Upper lobe of right lung (tissue), 1 donor: ENCODE results near the gene UGGT2. TPM values are rescaled to one million over a fixed set of nuclear protein-coding genes. Genes with fewer than 3 reads are reported as not detected.

Source experiments
- ATAC-seq: fragments of 200-7000 bp; cut with Tn5 transposase; one replicate; pipeline ENCODE4 v1.9.1; 2020; ENCODE audit warnings: mild to moderate bottlenecking, moderate library complexity
- DNase-seq: peaks from one replicate; pipeline ENCODE4 v3.0.0-alpha.2; 2020
- H3K27ac ChIP-seq: fragments of 200-600 bp; one replicate; pipeline ENCODE4 v1.8.0; 2022
- H3K27me3 ChIP-seq: fragments of 200-600 bp; one replicate; pipeline ENCODE4 v1.8.0; 2022; ENCODE audit warnings: mild to moderate bottlenecking
- H3K36me3 ChIP-seq: fragments of 200-600 bp; one replicate; pipeline ENCODE4 v1.8.0; 2022
- H3K4me1 ChIP-seq: fragments of 200-600 bp; one replicate; pipeline ENCODE4 v1.8.0; 2022
- H3K4me3 ChIP-seq: fragments of 200-600 bp; one replicate; pipeline ENCODE4 v1.8.0; 2022; ENCODE audit warnings: mild to moderate bottlenecking
- H3K9me3 ChIP-seq: fragments of 200-600 bp; one replicate; pipeline ENCODE4 v1.8.0; 2022
- CTCF ChIP-seq: fragments of 200-600 bp; IDR thresholded peaks from one replicate; pipeline ENCODE4 v1.8.0; 2022; ENCODE audit warnings: antibody characterized with exemption
- intact Hi-C: fragments of 100-400 bp; cut with DNase I; formaldehyde crosslinking; loops from one replicate; pipeline ENCODE4 v1.11.0; 2022
- total RNA-seq: library from RNA; stranded (reverse); fragmentation: NEBNext Ultra II Directional; extraction: Animal tissue kit (Norgen Biotek cat#: 25700); gene quantifications from one replicate; pipeline ENCODE4 v1.2.1, GENCODE V29; 2021
- donor health status: DM: no; HTN: yes; CAD: no; lungs with severe emphysema.

The UGGT2 gene
- total RNA-seq, 1 donor from 2014 or later = 21.7 TPM

GRCh38 chr13:96081888-96082287, 28.7 kb upstream of the UGGT2 start:
- no peaks in the 10 kb centered on the region for H3K4me1 ChIP-seq
- intact Hi-C loops = no loop called here
- no peak for TF ChIP-seq CTCF
- peaks cover 19% of the 10 kb centered on the region for H3K27me3 ChIP-seq
- H3K36me3 ChIP-seq = no peaks in the 10 kb centered on the region
- DNase-seq (no peak), ATAC-seq (no peak)
- H3K9me3 ChIP-seq = no peaks in the 10 kb centered on the region
- H3K4me3 ChIP-seq = no peak overlapping the region
- H3K27ac ChIP-seq = no peak overlapping the region

DNA sequence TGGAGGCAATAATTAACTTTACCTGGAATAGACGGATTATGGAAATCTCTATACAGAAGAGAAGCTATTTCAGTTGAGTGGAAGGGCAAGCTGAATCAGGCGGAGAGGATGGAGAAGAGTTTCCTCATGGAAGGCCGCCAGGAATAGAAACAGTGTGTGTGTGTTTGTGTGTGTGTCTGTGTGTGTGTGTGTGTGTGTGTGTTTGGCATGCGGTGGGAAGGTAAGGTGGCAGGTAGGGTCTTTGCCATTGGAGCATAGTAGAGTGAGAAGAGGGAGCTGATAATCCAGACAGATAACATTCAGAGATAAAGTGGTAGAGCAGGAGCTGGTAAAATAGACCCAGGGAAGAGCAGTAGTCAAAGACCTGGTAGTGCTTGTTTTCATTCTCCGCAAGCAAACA, 27.5 kb upstream of the UGGT2 start:
- no peak overlapping the region for H3K4me3 ChIP-seq
- no peaks in the 10 kb centered on the region for H3K9me3 ChIP-seq
- ATAC-seq = no peak
- H3K36me3 ChIP-seq = no peaks in the 10 kb centered on the region
- no peak for TF ChIP-seq CTCF
- no peaks in the 10 kb centered on the region for H3K4me1 ChIP-seq
- H3K27ac ChIP-seq = no peak overlapping the region
- intact Hi-C loops = no loop called here
- no peak for DNase-seq
- peaks cover 7% of the 10 kb centered on the region for H3K27me3 ChIP-seq

DNA sequence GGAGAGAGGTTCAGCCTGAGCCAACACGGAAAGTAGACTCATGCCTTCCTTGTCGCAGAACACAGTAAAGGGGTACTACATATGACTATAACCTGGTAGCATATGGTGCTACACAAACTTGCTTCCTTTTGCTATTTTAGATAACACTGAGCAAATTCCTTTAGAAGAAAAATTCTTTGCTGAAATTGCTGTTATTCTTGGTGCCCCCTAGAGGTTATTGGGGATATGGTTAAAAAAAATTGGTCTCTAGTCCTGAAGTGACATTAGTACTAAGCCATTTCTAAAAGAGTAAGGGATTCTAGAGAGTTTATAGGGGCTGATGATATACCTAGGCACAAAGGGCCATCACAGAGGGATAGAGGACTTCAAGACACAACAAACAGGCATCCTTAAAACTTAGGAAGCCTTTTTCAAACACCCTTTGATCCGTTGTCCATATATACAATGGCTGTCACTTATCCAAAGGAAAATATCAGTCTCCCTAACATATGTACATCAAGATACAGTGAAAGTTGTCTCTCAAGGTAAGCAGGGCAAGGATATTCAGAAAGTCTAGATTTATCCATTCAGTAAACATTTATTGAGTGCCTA, 22.8 kb upstream of the UGGT2 start:
- H3K9me3 ChIP-seq = no peaks in the 10 kb centered on the region
- ATAC-seq = no peak
- intact Hi-C loops = no loop called here
- H3K27me3 ChIP-seq = no peaks in the 10 kb centered on the region
- no peak overlapping the region for H3K27ac ChIP-seq
- peak; percentile 56 for TF ChIP-seq CTCF
- H3K4me3 ChIP-seq = no peak overlapping the region
- H3K36me3 ChIP-seq = no peaks in the 10 kb centered on the region
- no peak for DNase-seq
- no peaks in the 10 kb centered on the region for H3K4me1 ChIP-seq

DNA sequence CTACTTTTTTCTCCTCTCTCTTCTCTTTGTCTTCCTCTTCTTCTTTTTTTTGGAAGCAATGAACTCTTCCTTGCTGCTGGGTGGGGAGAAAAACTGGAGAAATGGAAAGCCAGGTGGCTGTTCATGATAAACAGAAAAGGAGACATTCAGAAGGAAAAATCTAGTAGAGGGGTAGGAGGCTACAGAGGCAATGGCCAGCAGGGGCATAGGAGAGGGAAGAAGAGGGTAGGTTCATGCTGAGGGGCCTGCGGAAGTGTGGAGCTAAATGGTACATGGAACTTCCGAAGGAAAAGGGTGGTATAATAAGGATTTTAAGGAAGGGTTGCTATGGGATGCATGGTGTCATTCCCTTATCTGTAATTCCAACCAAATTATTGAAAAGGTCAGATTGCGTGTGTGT, 19.2 kb upstream of the UGGT2 start:
- no peak for DNase-seq
- Histone ChIP-seq H3K9me3 (no peaks in the 10 kb centered on the region), H3K27ac (no peak overlapping the region), H3K4me1 (no peaks in the 10 kb centered on the region), H3K27me3 (no peaks in the 10 kb centered on the region), H3K36me3 (no peaks in the 10 kb centered on the region), H3K4me3 (no peak overlapping the region)
- no peak for ATAC-seq
- intact Hi-C loops = no loop called here
- TF ChIP-seq CTCF = no peak

DNA sequence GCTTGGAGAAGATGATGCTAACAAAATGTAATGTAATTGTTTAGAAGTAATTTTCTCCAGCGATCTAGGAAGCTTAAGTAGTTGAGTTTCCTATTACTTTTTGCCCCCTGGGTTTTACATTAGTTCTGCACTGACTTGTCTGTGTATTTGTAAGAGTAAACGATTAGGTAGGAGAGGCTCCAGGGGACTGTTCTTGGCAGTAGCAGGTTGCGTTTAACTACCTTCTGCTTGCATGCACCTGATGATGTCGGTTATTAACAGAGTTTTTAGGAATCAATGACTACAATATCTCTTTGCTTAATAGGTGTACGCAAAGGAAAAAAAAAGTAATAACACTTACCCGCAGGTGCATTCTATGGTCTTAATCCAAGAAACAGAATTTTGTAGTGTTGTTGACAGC, 18.3 kb upstream of the UGGT2 start:
- no peak for TF ChIP-seq CTCF
- intact Hi-C loops = no loop called here

DNA sequence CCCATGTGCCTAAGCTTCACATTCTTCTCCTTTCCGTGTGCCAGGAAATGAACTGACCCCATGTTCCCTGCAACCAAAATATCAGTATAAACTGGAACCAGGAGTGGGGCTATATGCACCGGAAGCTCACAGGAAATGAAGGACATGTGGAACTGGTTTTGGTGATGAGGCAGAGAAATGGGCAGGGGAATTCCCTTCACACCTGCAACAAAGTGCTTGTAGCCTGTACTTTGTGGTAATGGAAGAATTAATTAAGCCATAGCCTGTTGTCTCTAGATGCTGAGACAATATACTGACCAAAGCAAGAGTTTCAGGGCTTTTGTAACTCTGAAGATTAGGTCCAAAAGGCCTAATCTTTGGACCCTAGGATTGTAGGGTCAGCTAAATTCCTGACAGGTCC, 15.5 kb upstream of the UGGT2 start:
- no peak overlapping the region for H3K27ac ChIP-seq
- no peaks in the 10 kb centered on the region for H3K36me3 ChIP-seq
- H3K9me3 ChIP-seq = no peaks in the 10 kb centered on the region
- DNase-seq = no peak
- TF ChIP-seq CTCF = no peak
- H3K4me1 ChIP-seq = no peaks in the 10 kb centered on the region
- intact Hi-C loops = no loop called here
- no peak for ATAC-seq
- no peaks in the 10 kb centered on the region for H3K27me3 ChIP-seq
- H3K4me3 ChIP-seq = no peak overlapping the region

More for the DNA sequence above, 18.3 kb upstream of the UGGT2 start:
- no peaks in the 10 kb centered on the region for H3K9me3 ChIP-seq
- H3K36me3 ChIP-seq = no peaks in the 10 kb centered on the region
- H3K27ac ChIP-seq = no peak overlapping the region
- no peaks in the 10 kb centered on the region for H3K4me1 ChIP-seq
- no peak for DNase-seq
- H3K4me3 ChIP-seq = no peak overlapping the region
- ATAC-seq = no peak
- H3K27me3 ChIP-seq = no peaks in the 10 kb centered on the region
